ENCODE measurements around the gene DPP3.

DNA sequence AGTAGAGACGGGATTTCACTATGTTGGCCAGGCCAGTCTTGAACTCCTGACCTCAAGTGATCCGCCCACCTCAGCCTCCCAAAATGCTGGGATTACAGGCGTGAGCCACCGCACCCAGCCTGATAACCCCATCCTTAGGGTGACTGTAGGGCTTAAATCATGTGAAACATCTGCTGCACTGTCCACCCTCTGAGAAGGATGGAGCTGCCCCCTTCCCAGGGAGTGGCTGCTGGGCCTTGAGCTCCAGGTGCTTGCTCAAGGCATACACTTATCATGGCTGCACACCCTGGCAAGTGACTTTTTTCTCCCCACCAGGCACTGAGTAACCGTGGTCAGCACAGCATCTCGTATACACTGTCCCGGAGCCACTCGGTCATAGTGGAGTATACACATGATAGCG is 8.2 kb upstream of the DPP3 start:
- no peak for TF ChIP-seq POLR2A (IDR thresholded peaks at IDR 0.05)
- no peak for TF ChIP-seq CTCF (IDR thresholded peaks at IDR 0.05)
- no peak for TF ChIP-seq POLR2AphosphoS5 (IDR thresholded peaks at IDR 0.05)
- TF ChIP-seq EP300 (IDR thresholded peaks at IDR 0.05; ENCODE audit: low read depth): no peak

All from transverse colon (tissue), 4 donors.